ENCODE measurements around the gene KCNJ15.

KCNJ15 gene

DNA sequence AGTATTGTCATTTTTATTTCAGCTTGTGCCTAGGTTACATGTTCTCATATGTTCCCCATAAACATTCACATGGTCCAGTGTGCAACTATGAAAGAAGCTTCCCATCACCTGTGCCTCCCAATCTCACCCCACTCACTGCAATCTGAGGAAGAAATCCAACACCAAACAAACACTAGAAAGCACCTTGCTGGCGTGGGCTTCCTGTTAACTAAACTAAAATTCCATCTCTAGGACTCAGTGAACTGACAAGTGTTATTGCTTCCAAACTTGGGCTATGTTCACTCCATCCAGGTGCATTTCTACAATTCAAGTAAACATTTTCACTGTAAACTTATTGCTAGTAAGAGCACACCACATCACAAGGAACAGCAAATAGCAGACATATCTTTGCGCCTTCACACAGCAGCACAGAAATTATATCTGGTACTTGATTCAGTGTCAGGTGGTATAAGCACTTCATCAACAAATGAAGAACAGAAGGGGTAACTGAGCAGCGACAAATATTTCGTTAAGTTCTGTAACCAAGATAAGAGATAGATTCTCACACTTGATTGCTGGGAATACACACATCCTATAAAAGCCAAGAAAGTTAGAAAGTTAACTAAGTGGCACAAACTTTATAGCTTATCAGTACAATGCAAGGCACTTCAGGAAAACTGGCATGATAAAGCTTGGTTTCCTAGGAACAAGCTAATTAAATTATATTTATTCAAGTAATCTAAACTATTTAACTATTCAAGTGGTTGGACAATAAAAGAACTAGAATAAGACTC, 8.9 kb upstream of the KCNJ15 start:
- Histone ChIP-seq H3K79me2 (ENCODE audit: low read length) (no peaks in the 10 kb centered on the region), H2AFZ (ENCODE audit: low read depth, low read length) (no peak overlapping the region), H3K36me3 (replicated peaks; ENCODE audit: low read depth, low read length) (no peaks in the 10 kb centered on the region), H3K4me3 (ENCODE audit: low read length) (no peak overlapping the region), H3K9me3 (ENCODE audit: insufficient read depth, low read length) (no peaks in the 10 kb centered on the region), H3K27ac (ENCODE audit: low read length) (no peak overlapping the region), H3K9ac (ENCODE audit: low read length) (no peak overlapping the region), H3K4me1 (ENCODE audit: low read length) (no peaks in the 10 kb centered on the region), H3K27me3 (ENCODE audit: low read depth, low read length) (no peaks in the 10 kb centered on the region), H3K4me2 (ENCODE audit: low read length) (no peak overlapping the region), H4K20me1 (ENCODE audit: insufficient read depth, low read length) (no peaks in the 10 kb centered on the region)
- TF ChIP-seq EZH2phosphoT487 (IDR thresholded peaks at IDR 0.05; ENCODE audit: low read depth) = no peak
- TF ChIP-seq, protein P1, sequence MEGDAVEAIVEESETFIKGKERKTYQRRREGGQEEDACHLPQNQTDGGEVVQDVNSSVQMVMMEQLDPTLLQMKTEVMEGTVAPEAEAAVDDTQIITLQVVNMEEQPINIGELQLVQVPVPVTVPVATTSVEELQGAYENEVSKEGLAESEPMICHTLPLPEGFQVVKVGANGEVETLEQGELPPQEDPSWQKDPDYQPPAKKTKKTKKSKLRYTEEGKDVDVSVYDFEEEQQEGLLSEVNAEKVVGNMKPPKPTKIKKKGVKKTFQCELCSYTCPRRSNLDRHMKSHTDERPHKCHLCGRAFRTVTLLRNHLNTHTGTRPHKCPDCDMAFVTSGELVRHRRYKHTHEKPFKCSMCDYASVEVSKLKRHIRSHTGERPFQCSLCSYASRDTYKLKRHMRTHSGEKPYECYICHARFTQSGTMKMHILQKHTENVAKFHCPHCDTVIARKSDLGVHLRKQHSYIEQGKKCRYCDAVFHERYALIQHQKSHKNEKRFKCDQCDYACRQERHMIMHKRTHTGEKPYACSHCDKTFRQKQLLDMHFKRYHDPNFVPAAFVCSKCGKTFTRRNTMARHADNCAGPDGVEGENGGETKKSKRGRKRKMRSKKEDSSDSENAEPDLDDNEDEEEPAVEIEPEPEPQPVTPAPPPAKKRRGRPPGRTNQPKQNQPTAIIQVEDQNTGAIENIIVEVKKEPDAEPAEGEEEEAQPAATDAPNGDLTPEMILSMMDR (IDR thresholded peaks at IDR 0.05; ENCODE audit: low read depth, low read length) = no peak

DNA sequence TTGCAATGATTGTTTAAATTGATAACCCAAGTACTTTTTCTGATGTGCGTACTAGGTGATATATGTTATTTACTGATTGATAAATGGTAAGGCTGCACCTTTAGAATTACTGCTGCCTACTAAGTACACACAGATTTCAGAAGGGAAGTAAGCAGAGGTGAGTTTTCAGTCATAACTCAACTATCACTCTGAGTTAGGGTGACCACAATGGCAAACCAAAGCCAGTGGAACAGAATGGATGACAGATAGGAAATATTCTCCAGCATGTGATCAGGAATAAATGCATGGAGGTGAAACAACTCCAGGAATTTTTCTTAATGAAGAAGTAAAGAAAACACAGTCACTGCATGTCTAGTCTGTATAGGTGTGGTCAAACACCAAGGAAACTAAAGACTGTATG, 7.5 kb upstream of the KCNJ15 start:
- no peak overlapping the region for H3K4me2 ChIP-seq (ENCODE audit: low read length)
- H3K9ac ChIP-seq (ENCODE audit: low read length) = no peak overlapping the region

DNA sequence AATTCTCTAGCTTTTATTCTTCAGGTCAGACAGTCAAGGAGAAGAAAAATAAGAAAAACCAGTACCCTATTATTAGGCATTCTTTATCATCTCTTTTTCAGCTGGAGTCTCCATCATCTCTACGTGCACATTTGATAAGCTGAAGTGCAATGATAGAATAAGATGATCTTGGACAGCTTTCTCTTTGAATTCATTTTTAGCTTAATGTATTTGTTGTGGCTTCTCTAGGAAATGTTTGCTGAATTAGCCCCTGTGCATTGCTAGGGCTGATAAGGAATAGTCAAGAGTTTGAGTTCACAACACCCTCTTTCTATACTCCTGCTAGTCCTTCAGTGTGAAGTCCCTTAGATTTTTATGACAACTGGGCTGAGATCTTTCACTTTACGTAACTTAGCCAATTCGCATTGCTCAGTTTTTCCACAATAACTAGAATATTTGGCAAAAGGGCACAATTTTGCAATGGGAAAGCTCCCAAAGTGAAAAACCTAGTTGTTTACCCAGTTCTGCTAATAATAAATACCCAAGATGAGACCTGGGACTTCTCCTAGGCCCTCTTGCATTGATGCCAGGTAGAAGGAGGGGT, 7.0 kb upstream of the KCNJ15 start:
- Histone ChIP-seq H3K79me2 (ENCODE audit: low read length) (no peaks in the 10 kb centered on the region), H3K27me3 (ENCODE audit: low read depth, low read length) (no peaks in the 10 kb centered on the region), H3K9me3 (ENCODE audit: insufficient read depth, low read length) (no peaks in the 10 kb centered on the region), H3K4me1 (ENCODE audit: low read length) (no peaks in the 10 kb centered on the region), H4K20me1 (ENCODE audit: insufficient read depth, low read length) (no peaks in the 10 kb centered on the region), H3K27ac (ENCODE audit: low read length) (no peak overlapping the region), H3K36me3 (replicated peaks; ENCODE audit: low read depth, low read length) (no peaks in the 10 kb centered on the region), H2AFZ (ENCODE audit: low read depth, low read length) (no peak overlapping the region), H3K4me2 (ENCODE audit: low read length) (no peak overlapping the region), H3K9ac (ENCODE audit: low read length) (no peak overlapping the region), H3K4me3 (ENCODE audit: low read length) (no peak overlapping the region)
- TF ChIP-seq EZH2phosphoT487 (IDR thresholded peaks at IDR 0.05; ENCODE audit: low read depth) = no peak
- TF ChIP-seq, protein P1 (IDR thresholded peaks at IDR 0.05; ENCODE audit: low read depth, low read length) = no peak

More for the DNA sequence above, 7.5 kb upstream of the KCNJ15 start:
- Histone ChIP-seq H2AFZ (ENCODE audit: low read depth, low read length) (no peak overlapping the region), H3K27me3 (ENCODE audit: low read depth, low read length) (no peaks in the 10 kb centered on the region), H3K79me2 (ENCODE audit: low read length) (no peaks in the 10 kb centered on the region), H3K27ac (ENCODE audit: low read length) (no peak overlapping the region), H3K36me3 (replicated peaks; ENCODE audit: low read depth, low read length) (no peaks in the 10 kb centered on the region), H3K4me3 (ENCODE audit: low read length) (no peak overlapping the region), H4K20me1 (ENCODE audit: insufficient read depth, low read length) (no peaks in the 10 kb centered on the region), H3K9me3 (ENCODE audit: insufficient read depth, low read length) (no peaks in the 10 kb centered on the region), H3K4me1 (ENCODE audit: low read length) (no peaks in the 10 kb centered on the region)
- TF ChIP-seq, protein P1 (IDR thresholded peaks at IDR 0.05; ENCODE audit: low read depth, low read length) = no peak
- no peak for TF ChIP-seq EZH2phosphoT487 (IDR thresholded peaks at IDR 0.05; ENCODE audit: low read depth)

DNA sequence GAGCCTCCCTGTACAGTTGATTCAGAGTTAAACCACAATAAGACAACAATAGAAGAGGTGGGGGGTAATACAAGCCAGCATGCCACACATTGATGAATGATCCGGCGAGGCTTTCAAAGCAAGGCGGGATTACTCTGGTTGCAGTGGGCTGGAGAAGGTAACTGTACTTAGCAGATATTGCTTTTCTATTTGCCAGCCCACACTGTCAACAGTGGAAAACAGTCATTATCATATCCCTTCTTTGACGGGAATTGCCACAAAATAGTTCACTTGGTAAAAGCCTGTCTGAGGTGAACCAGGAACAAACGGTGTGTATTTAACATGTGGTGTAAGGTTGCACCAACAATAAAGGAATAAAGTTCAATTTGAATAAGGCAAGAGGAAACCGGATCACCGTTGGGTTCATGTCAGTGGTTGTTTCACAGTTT, 5.8 kb upstream of the KCNJ15 start:
- no peaks in the 10 kb centered on the region for H3K27me3 ChIP-seq (ENCODE audit: low read depth, low read length)
- H4K20me1 ChIP-seq (ENCODE audit: insufficient read depth, low read length) = no peaks in the 10 kb centered on the region
- H3K9ac ChIP-seq (ENCODE audit: low read length) = no peak overlapping the region
- H3K27ac ChIP-seq (ENCODE audit: low read length) = no peak overlapping the region
- H3K36me3 ChIP-seq (replicated peaks; ENCODE audit: low read depth, low read length) = no peaks in the 10 kb centered on the region
- TF ChIP-seq, protein P1 (IDR thresholded peaks at IDR 0.05; ENCODE audit: low read depth, low read length) = no peak
- no peak for TF ChIP-seq EZH2phosphoT487 (IDR thresholded peaks at IDR 0.05; ENCODE audit: low read depth)
- H3K4me1 ChIP-seq (ENCODE audit: low read length) = no peaks in the 10 kb centered on the region
- no peaks in the 10 kb centered on the region for H3K79me2 ChIP-seq (ENCODE audit: low read length)
- H3K4me3 ChIP-seq (ENCODE audit: low read length) = no peak overlapping the region
- no peaks in the 10 kb centered on the region for H3K9me3 ChIP-seq (ENCODE audit: insufficient read depth, low read length)
- H3K4me2 ChIP-seq (ENCODE audit: low read length) = no peak overlapping the region
- no peak overlapping the region for H2AFZ ChIP-seq (ENCODE audit: low read depth, low read length)

All from OCI-LY3 (cell line).